NT2/D1 (cell line): ENCODE measurements around the gene TSPAN12.

ENCODE experiments used
- DNase-seq: peaks from one replicate; pipeline ENCODE4 v3.0.0-alpha.2; 2011; ENCODE audit warnings: low read depth, low spot score
- H3K27me3 ChIP-seq: 2 replicates; pipeline ENCODE4 v1.6.0; 2011; ENCODE audit warnings: mild to moderate bottlenecking; ENCODE audit not compliant: insufficient read length, insufficient read depth
- H3K36me3 ChIP-seq: 2 replicates; pipeline ENCODE4 v1.6.1; 2011; ENCODE audit warnings: mild to moderate bottlenecking, low read length, mixed read lengths; ENCODE audit not compliant: insufficient read depth, insufficient read length
- H3K4me1 ChIP-seq: 2 replicates; pipeline ENCODE4 v1.5.1; 2011; ENCODE audit not compliant: insufficient read depth, insufficient read length
- H3K4me3 ChIP-seq: 2 replicates; pipeline ENCODE4 v1.5.1; 2011; ENCODE audit warnings: low read depth; ENCODE audit not compliant: insufficient read length
- H3K9ac ChIP-seq: 2 replicates; pipeline ENCODE4 v1.6.0; 2011; ENCODE audit warnings: low read depth; ENCODE audit not compliant: insufficient read length
- H3K9me3 ChIP-seq: 2 replicates; pipeline ENCODE4 v1.5.1; 2011; ENCODE audit warnings: mild to moderate bottlenecking, low read length; ENCODE audit not compliant: insufficient read depth
- SUZ12 ChIP-seq: IDR thresholded peaks from 2 replicates; pipeline ENCODE4 v1.6.1; 2011; ENCODE audit not compliant: insufficient read length, insufficient read depth; ENCODE audit errors: extremely low read depth
- YY1 ChIP-seq: IDR thresholded peaks from 2 replicates; pipeline ENCODE4 v1.6.1; 2011; ENCODE audit not compliant: insufficient read length, insufficient read depth
- ZNF274 ChIP-seq: IDR thresholded peaks from 2 replicates; pipeline ENCODE4 v1.6.1; 2011; ENCODE audit warnings: mild to moderate bottlenecking, low read depth, low read length

The TSPAN12 gene

GRCh38 chr7:120741371-120742042, 116.4 kb downstream of the TSPAN12 start:
- H3K4me1 ChIP-seq, result no peaks in the 10 kb centered on the region
- H3K9me3 ChIP-seq, result no peaks in the 10 kb centered on the region
- TF ChIP-seq ZNF274, result no peak
- TF ChIP-seq YY1, result no peak
- TF ChIP-seq SUZ12, result no peak
- H3K27me3 ChIP-seq, result no peaks in the 10 kb centered on the region
- no peak overlapping the region for H3K9ac ChIP-seq
- DNase-seq, result no peak
- no peaks in the 10 kb centered on the region for H3K36me3 ChIP-seq
- H3K4me3 ChIP-seq, result no peak overlapping the region

- Histone ChIP-seq H3K9me3 (no peaks in the 10 kb centered on the region), H3K36me3 (no peaks in the 10 kb centered on the region), H3K27me3 (no peaks in the 10 kb centered on the region), H3K9ac (no peak overlapping the region), H3K4me3 (no peak overlapping the region), H3K4me1 (no peaks in the 10 kb centered on the region)
- TF ChIP-seq ZNF274, result no peak
- TF ChIP-seq SUZ12, result no peak
- no peak for TF ChIP-seq YY1
- no peak for DNase-seq
Observed at GRCh38 chr7:120740348-120740747, 117.6 kb downstream of the TSPAN12 start.

- DNase-seq, result no peak
- Histone ChIP-seq H3K4me1 (no peaks in the 10 kb centered on the region), H3K9ac (no peak overlapping the region), H3K36me3 (no peaks in the 10 kb centered on the region), H3K4me3 (no peak overlapping the region), H3K9me3 (no peaks in the 10 kb centered on the region), H3K27me3 (no peaks in the 10 kb centered on the region)
- TF ChIP-seq SUZ12 (no peak), YY1 (no peak), ZNF274 (no peak)
Observed at GRCh38 chr7:120738816-120739215, 119.1 kb downstream of the TSPAN12 start.
